WTC11 (cell line): Measurements from ENCODE around the gene COL4A5. TPM values are rescaled to one million over a fixed set of nuclear protein-coding genes. Genes with fewer than 3 reads are reported as not detected.

Experiments used
- ATAC-seq: fragments of 200-7000 bp; cut with Tn5 transposase; 2 replicates; pipeline ENCODE4 v1.10.0; 2021; ENCODE audit warnings: mild to moderate bottlenecking, moderate library complexity
- CTCF ChIA-PET: fragments of 300-600 bp; sonication (Branson Sonifier 250); formaldehyde crosslinking; loops from one replicate; lab custom pipeline; 2021; ENCODE audit warnings: antibody characterized with exemption; lab: Charles Lee
- POLR2A ChIA-PET: fragments of 350-600 bp; sonication (Branson Sonifier 250); formaldehyde crosslinking; loops from one replicate; lab custom pipeline; 2021; ENCODE audit warnings: antibody characterized with exemption; lab: Charles Lee
- DNase-seq: peaks from one replicate; pipeline ENCODE4 v3.0.0; 2021; ENCODE audit warnings: low spot score
- H3K27ac Mint-ChIP-seq: 2 replicates; pipeline ENCODE4 v1.8.0; 2021; ENCODE audit warnings: mixed read lengths
- H3K27me3 Mint-ChIP-seq: 2 replicates; pipeline ENCODE4 v1.8.0; 2021; ENCODE audit warnings: low read depth, mild to moderate bottlenecking, moderate library complexity, mixed read lengths
- H3K36me3 Mint-ChIP-seq: 2 replicates; pipeline ENCODE4 v1.8.0; 2021; ENCODE audit warnings: mixed read lengths
- H3K4me1 Mint-ChIP-seq: 2 replicates; pipeline ENCODE4 v1.8.0; 2022; ENCODE audit warnings: mixed read lengths
- H3K4me3 Mint-ChIP-seq: 2 replicates; pipeline ENCODE4 v1.8.0; 2021; ENCODE audit warnings: mild to moderate bottlenecking, moderate library complexity, mixed read lengths
- H3K9me3 Mint-ChIP-seq: 2 replicates; pipeline ENCODE4 v1.8.0; 2021; ENCODE audit warnings: mixed read lengths
- EMX1 ChIP-seq: fragments of 250-450 bp; sonication (Bioruptor Pico); IDR thresholded peaks from 2 replicates; pipeline ENCODE4 v1.8.0; 2021; ENCODE audit warnings: mild to moderate bottlenecking
- GABPB1 ChIP-seq: sonication (generic); formaldehyde crosslinking; IDR thresholded peaks from 2 replicates; pipeline ENCODE4 v1.8.1; 2023; ENCODE audit warnings: mild to moderate bottlenecking, missing genetic modification reagents
- IRF2 ChIP-seq: sonication (generic); formaldehyde crosslinking; IDR thresholded peaks from 2 replicates; pipeline ENCODE4 v1.8.0; 2022; ENCODE audit warnings: low read depth, missing genetic modification reagents, borderline replicate concordance
- MXD4 ChIP-seq: fragments of 250-450 bp; sonication (Bioruptor Pico); IDR thresholded peaks from 2 replicates; pipeline ENCODE4 v1.8.0; 2021; ENCODE audit warnings: mild to moderate bottlenecking, moderate library complexity, borderline replicate concordance
- PRRX2 ChIP-seq: fragments of 250-450 bp; sonication (Bioruptor Pico); IDR thresholded peaks from 2 replicates; pipeline ENCODE4 v1.8.0; 2021; ENCODE audit warnings: mild to moderate bottlenecking
- ZNF232 ChIP-seq: sonication (generic); formaldehyde crosslinking; IDR thresholded peaks from 2 replicates; pipeline ENCODE4 v1.8.0; 2022; ENCODE audit warnings: mild to moderate bottlenecking, missing genetic modification reagents
- total RNA-seq: library from RNA; stranded (reverse); gene quantifications from 3 replicates; pipeline ENCODE4 v1.2.3, GENCODE V29; 2021
- TF ChIP-seq, protein P1 (sequence below): fragments of 200-600 bp; IDR thresholded peaks from 2 replicates; pipeline ENCODE4 v1.8.0; 2022; ENCODE audit warnings: antibody characterized with exemption
- TF ChIP-seq, protein P2 (sequence below): sonication (generic); formaldehyde crosslinking; IDR thresholded peaks from 2 replicates; pipeline ENCODE4 v1.8.1; 2023; ENCODE audit warnings: mild to moderate bottlenecking, missing genetic modification reagents
- TF ChIP-seq, protein P3 (sequence below): sonication (generic); formaldehyde crosslinking; IDR thresholded peaks from 2 replicates; pipeline ENCODE4 v1.8.0; 2022; ENCODE audit warnings: mild to moderate bottlenecking, missing genetic modification reagents
- TF ChIP-seq, protein P4 (sequence below): sonication (generic); formaldehyde crosslinking; IDR thresholded peaks from 2 replicates; pipeline ENCODE4 v1.8.0; 2023; ENCODE audit warnings: missing genetic modification reagents, mild to moderate bottlenecking, borderline replicate concordance
- TF ChIP-seq, protein P5 (sequence below): sonication (generic); formaldehyde crosslinking; IDR thresholded peaks from 2 replicates; pipeline ENCODE4 v1.8.1; 2023; ENCODE audit warnings: mild to moderate bottlenecking, missing genetic modification reagents, moderate library complexity
- TF ChIP-seq, protein P6 (sequence below): sonication (generic); formaldehyde crosslinking; IDR thresholded peaks from 2 replicates; pipeline ENCODE4 v1.8.0; 2022; ENCODE audit warnings: mild to moderate bottlenecking, missing genetic modification reagents
- TF ChIP-seq, protein P7 (sequence below): sonication (generic); formaldehyde crosslinking; IDR thresholded peaks from 2 replicates; pipeline ENCODE4 v1.8.1; 2023; ENCODE audit warnings: mild to moderate bottlenecking, moderate library complexity, missing genetic modification reagents
- TF ChIP-seq, protein P8 (sequence below): sonication (generic); formaldehyde crosslinking; IDR thresholded peaks from 2 replicates; pipeline ENCODE4 v1.8.1; 2023; ENCODE audit warnings: mild to moderate bottlenecking, missing genetic modification reagents
- TF ChIP-seq, protein P9 (sequence below): sonication (generic); formaldehyde crosslinking; IDR thresholded peaks from 2 replicates; pipeline ENCODE4 v1.8.1; 2022; ENCODE audit warnings: mild to moderate bottlenecking, moderate library complexity, missing genetic modification reagents
- TF ChIP-seq, protein P10 (sequence below): sonication (generic); formaldehyde crosslinking; IDR thresholded peaks from 2 replicates; pipeline ENCODE4 v1.8.1; 2022; ENCODE audit warnings: low read depth, missing genetic modification reagents, borderline replicate concordance
- TF ChIP-seq, protein P11 (sequence below): sonication (generic); formaldehyde crosslinking; IDR thresholded peaks from 2 replicates; pipeline ENCODE4 v1.8.0; 2022; ENCODE audit warnings: mild to moderate bottlenecking, missing genetic modification reagents
- TF ChIP-seq, protein P12 (sequence below): fragments of 250-450 bp; sonication (Bioruptor Pico); IDR thresholded peaks from 2 replicates; pipeline ENCODE4 v1.9.0; 2021; ENCODE audit warnings: moderate library complexity, mild to moderate bottlenecking, inconsistent platforms, borderline replicate concordance

Gene COL4A5
- total RNA-seq, 1 experiment from 2014 or later = 30.7 TPM

DNA sequence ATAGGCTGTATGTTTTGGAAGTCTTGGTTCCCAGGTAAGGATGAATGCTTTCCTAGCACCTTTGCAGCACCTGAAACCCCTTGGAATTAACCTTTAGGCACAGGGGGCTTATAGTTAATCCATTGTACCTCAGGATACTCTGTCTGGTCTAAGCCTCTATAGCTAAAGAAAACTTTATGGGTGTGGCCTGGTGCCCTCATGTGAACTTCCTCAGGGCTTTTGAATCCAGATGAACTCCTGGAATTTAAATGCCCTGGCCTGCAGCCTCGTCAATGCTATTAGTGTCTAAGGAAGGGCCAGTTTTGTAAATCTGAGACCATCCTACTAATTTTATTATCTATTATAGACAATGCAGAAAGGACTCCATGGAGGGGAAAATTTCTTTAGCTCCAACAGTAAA is 262.9 kb downstream of the COL4A5 start (continued):
- TF ChIP-seq, protein P1, sequence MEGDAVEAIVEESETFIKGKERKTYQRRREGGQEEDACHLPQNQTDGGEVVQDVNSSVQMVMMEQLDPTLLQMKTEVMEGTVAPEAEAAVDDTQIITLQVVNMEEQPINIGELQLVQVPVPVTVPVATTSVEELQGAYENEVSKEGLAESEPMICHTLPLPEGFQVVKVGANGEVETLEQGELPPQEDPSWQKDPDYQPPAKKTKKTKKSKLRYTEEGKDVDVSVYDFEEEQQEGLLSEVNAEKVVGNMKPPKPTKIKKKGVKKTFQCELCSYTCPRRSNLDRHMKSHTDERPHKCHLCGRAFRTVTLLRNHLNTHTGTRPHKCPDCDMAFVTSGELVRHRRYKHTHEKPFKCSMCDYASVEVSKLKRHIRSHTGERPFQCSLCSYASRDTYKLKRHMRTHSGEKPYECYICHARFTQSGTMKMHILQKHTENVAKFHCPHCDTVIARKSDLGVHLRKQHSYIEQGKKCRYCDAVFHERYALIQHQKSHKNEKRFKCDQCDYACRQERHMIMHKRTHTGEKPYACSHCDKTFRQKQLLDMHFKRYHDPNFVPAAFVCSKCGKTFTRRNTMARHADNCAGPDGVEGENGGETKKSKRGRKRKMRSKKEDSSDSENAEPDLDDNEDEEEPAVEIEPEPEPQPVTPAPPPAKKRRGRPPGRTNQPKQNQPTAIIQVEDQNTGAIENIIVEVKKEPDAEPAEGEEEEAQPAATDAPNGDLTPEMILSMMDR = no peak
- TF ChIP-seq, protein P2, sequence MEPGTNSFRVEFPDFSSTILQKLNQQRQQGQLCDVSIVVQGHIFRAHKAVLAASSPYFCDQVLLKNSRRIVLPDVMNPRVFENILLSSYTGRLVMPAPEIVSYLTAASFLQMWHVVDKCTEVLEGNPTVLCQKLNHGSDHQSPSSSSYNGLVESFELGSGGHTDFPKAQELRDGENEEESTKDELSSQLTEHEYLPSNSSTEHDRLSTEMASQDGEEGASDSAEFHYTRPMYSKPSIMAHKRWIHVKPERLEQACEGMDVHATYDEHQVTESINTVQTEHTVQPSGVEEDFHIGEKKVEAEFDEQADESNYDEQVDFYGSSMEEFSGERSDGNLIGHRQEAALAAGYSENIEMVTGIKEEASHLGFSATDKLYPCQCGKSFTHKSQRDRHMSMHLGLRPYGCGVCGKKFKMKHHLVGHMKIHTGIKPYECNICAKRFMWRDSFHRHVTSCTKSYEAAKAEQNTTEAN (CRISPR knock-in tag) = no peak
- TF ChIP-seq EMX1 (CRISPR knock-in tag) = no peak
- TF ChIP-seq MXD4 (CRISPR knock-in tag) = no peak
- no peak for TF ChIP-seq IRF2 (CRISPR knock-in tag)
- TF ChIP-seq, protein P3, sequence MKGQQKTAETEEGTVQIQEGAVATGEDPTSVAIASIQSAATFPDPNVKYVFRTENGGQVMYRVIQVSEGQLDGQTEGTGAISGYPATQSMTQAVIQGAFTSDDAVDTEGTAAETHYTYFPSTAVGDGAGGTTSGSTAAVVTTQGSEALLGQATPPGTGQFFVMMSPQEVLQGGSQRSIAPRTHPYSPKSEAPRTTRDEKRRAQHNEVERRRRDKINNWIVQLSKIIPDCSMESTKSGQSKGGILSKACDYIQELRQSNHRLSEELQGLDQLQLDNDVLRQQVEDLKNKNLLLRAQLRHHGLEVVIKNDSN = no peak
- TF ChIP-seq ZNF232 = no peak
- TF ChIP-seq, protein P4, sequence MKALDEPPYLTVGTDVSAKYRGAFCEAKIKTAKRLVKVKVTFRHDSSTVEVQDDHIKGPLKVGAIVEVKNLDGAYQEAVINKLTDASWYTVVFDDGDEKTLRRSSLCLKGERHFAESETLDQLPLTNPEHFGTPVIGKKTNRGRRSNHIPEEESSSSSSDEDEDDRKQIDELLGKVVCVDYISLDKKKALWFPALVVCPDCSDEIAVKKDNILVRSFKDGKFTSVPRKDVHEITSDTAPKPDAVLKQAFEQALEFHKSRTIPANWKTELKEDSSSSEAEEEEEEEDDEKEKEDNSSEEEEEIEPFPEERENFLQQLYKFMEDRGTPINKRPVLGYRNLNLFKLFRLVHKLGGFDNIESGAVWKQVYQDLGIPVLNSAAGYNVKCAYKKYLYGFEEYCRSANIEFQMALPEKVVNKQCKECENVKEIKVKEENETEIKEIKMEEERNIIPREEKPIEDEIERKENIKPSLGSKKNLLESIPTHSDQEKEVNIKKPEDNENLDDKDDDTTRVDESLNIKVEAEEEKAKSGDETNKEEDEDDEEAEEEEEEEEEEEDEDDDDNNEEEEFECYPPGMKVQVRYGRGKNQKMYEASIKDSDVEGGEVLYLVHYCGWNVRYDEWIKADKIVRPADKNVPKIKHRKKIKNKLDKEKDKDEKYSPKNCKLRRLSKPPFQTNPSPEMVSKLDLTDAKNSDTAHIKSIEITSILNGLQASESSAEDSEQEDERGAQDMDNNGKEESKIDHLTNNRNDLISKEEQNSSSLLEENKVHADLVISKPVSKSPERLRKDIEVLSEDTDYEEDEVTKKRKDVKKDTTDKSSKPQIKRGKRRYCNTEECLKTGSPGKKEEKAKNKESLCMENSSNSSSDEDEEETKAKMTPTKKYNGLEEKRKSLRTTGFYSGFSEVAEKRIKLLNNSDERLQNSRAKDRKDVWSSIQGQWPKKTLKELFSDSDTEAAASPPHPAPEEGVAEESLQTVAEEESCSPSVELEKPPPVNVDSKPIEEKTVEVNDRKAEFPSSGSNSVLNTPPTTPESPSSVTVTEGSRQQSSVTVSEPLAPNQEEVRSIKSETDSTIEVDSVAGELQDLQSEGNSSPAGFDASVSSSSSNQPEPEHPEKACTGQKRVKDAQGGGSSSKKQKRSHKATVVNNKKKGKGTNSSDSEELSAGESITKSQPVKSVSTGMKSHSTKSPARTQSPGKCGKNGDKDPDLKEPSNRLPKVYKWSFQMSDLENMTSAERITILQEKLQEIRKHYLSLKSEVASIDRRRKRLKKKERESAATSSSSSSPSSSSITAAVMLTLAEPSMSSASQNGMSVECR = no peak
- TF ChIP-seq, protein P5, sequence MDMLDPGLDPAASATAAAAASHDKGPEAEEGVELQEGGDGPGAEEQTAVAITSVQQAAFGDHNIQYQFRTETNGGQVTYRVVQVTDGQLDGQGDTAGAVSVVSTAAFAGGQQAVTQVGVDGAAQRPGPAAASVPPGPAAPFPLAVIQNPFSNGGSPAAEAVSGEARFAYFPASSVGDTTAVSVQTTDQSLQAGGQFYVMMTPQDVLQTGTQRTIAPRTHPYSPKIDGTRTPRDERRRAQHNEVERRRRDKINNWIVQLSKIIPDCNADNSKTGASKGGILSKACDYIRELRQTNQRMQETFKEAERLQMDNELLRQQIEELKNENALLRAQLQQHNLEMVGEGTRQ (CRISPR knock-in tag) = no peak
- TF ChIP-seq, protein P6, sequence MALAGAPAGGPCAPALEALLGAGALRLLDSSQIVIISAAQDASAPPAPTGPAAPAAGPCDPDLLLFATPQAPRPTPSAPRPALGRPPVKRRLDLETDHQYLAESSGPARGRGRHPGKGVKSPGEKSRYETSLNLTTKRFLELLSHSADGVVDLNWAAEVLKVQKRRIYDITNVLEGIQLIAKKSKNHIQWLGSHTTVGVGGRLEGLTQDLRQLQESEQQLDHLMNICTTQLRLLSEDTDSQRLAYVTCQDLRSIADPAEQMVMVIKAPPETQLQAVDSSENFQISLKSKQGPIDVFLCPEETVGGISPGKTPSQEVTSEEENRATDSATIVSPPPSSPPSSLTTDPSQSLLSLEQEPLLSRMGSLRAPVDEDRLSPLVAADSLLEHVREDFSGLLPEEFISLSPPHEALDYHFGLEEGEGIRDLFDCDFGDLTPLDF (CRISPR knock-in tag) = no peak
- TF ChIP-seq, protein P7, sequence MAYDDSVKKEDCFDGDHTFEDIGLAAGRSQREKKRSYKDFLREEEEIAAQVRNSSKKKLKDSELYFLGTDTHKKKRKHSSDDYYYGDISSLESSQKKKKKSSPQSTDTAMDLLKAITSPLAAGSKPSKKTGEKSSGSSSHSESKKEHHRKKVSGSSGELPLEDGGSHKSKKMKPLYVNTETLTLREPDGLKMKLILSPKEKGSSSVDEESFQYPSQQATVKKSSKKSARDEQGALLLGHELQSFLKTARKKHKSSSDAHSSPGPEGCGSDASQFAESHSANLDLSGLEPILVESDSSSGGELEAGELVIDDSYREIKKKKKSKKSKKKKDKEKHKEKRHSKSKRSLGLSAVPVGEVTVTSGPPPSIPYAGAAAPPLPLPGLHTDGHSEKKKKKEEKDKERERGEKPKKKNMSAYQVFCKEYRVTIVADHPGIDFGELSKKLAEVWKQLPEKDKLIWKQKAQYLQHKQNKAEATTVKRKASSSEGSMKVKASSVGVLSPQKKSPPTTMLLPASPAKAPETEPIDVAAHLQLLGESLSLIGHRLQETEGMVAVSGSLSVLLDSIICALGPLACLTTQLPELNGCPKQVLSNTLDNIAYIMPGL (CRISPR knock-in tag) = no peak

DNA sequence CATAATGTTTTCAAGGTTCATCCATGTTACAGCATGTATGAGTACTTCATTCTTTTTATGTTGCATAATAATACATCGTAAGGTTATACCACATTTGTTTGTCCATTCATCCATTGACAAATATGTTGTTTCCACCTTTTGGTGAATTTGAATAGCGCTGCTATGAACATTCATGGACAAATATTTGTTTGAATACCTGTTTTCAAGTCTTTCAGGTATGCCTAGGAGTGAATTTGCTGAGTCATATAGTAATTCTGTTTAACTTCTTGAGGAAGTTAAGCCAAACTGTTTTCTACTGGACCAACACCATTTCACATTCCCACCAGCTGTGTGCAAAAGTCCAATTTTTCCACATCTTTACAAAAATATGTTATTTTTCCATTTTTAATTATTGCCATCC is 265.2 kb downstream of the COL4A5 start:
- Mint-ChIP-seq H3K4me1 (no peaks in the 10 kb centered on the region), H3K36me3 (no peaks in the 10 kb centered on the region), H3K9me3 (no peaks in the 10 kb centered on the region), H3K4me3 (no peak overlapping the region), H3K27ac (no peak overlapping the region), H3K27me3 (no peaks in the 10 kb centered on the region; the same call in 1 of the 2 replicates)
- ChIA-PET POLR2A (no interaction called here), CTCF (no interaction called here)
- ATAC-seq = no peak
- DNase-seq = no peak
- TF ChIP-seq, protein P8, sequence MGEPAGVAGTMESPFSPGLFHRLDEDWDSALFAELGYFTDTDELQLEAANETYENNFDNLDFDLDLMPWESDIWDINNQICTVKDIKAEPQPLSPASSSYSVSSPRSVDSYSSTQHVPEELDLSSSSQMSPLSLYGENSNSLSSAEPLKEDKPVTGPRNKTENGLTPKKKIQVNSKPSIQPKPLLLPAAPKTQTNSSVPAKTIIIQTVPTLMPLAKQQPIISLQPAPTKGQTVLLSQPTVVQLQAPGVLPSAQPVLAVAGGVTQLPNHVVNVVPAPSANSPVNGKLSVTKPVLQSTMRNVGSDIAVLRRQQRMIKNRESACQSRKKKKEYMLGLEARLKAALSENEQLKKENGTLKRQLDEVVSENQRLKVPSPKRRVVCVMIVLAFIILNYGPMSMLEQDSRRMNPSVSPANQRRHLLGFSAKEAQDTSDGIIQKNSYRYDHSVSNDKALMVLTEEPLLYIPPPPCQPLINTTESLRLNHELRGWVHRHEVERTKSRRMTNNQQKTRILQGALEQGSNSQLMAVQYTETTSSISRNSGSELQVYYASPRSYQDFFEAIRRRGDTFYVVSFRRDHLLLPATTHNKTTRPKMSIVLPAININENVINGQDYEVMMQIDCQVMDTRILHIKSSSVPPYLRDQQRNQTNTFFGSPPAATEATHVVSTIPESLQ (CRISPR knock-in tag) = no peak
- TF ChIP-seq, protein P9, sequence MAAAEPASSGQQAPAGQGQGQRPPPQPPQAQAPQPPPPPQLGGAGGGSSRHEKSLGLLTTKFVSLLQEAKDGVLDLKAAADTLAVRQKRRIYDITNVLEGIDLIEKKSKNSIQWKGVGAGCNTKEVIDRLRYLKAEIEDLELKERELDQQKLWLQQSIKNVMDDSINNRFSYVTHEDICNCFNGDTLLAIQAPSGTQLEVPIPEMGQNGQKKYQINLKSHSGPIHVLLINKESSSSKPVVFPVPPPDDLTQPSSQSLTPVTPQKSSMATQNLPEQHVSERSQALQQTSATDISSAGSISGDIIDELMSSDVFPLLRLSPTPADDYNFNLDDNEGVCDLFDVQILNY = no peak
- TF ChIP-seq PRRX2 (CRISPR knock-in tag) (no peak), GABPB1 (CRISPR knock-in tag) (no peak)
- TF ChIP-seq, protein P10, sequence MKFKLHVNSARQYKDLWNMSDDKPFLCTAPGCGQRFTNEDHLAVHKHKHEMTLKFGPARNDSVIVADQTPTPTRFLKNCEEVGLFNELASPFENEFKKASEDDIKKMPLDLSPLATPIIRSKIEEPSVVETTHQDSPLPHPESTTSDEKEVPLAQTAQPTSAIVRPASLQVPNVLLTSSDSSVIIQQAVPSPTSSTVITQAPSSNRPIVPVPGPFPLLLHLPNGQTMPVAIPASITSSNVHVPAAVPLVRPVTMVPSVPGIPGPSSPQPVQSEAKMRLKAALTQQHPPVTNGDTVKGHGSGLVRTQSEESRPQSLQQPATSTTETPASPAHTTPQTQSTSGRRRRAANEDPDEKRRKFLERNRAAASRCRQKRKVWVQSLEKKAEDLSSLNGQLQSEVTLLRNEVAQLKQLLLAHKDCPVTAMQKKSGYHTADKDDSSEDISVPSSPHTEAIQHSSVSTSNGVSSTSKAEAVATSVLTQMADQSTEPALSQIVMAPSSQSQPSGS (CRISPR knock-in tag) = no peak
- TF ChIP-seq, protein P11, sequence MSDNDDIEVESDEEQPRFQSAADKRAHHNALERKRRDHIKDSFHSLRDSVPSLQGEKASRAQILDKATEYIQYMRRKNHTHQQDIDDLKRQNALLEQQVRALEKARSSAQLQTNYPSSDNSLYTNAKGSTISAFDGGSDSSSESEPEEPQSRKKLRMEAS (CRISPR knock-in tag) = no peak
- TF ChIP-seq, protein P12, sequence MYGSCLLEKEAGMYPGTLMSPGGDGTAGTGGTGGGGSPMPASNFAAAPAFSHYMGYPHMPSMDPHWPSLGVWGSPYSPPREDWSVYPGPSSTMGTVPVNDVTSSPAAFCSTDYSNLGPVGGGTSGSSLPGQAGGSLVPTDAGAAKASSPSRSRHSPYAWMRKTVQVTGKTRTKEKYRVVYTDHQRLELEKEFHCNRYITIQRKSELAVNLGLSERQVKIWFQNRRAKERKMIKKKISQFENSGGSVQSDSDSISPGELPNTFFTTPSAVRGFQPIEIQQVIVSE = no peak
